ENCODE results near the gene HSD3B7.

DNA sequence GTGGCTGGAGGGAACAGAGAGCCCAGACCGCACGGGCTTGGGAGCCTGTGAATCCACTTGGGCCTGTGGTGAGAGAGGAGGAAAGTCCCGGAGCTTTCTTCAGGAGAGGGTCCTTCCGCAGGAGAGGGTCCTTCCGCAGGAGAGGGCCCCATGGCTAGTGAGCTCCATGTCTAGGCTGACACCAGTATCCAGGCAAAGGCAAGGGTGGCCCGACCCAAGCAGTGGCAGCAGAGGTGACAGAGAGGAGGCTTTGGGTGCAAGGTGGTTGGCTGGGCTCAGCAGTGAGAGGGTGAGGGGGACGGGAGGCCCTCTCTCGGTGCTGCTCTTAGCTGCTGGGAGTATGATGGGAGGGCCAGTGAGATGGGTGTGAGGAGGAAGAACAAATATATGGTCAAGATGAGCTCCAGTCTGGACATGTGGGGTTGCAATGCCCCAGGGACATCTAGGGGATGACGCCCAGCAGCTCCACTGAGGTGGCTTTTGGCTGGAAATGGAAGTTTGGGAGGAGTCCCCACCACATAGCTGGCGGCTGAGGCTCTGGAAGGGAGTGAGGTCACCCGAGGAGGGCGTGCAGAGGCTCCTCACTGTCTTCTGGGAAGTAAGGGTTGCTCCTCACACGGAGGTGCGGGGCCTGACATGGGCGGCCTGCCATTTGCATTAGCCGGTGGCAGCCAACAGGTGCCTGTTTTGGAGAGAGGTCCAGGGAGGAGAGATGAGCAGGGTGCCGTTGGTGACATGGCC lies 2.3 kb upstream of the HSD3B7 start:
- TF ChIP-seq, protein P1, sequence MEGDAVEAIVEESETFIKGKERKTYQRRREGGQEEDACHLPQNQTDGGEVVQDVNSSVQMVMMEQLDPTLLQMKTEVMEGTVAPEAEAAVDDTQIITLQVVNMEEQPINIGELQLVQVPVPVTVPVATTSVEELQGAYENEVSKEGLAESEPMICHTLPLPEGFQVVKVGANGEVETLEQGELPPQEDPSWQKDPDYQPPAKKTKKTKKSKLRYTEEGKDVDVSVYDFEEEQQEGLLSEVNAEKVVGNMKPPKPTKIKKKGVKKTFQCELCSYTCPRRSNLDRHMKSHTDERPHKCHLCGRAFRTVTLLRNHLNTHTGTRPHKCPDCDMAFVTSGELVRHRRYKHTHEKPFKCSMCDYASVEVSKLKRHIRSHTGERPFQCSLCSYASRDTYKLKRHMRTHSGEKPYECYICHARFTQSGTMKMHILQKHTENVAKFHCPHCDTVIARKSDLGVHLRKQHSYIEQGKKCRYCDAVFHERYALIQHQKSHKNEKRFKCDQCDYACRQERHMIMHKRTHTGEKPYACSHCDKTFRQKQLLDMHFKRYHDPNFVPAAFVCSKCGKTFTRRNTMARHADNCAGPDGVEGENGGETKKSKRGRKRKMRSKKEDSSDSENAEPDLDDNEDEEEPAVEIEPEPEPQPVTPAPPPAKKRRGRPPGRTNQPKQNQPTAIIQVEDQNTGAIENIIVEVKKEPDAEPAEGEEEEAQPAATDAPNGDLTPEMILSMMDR (conservative IDR thresholded peaks at IDR 0.05; ENCODE audit: low read depth, low read length) = no peak
- TF ChIP-seq EZH2 (IDR thresholded peaks at IDR 0.05; ENCODE audit: borderline replicate concordance, low read depth, low read length, poor library complexity, severe bottlenecking) = no peak
